M059J (cell line): ENCODE results near the gene YWHAG. TPM values are rescaled to one million over a fixed set of nuclear protein-coding genes. Genes with fewer than 3 reads are reported as not detected.
A peak's percentile ranks its signal among the peaks of the same experiment; 100 is the strongest.
"Not testable (repeated sequence)": the region's sequence is repeated elsewhere in the genome, so short reads cannot be mapped to it uniquely, and the experiment has no call there.

Experiments
- DNase-seq: peaks from one replicate; pipeline ENCODE4 v3.0.0-alpha.2; 2012; ENCODE audit warnings: low read depth
- total RNA-seq: library from RNA; depleted of rRNA; stranded (reverse); fragments of >200 nt; shearing (Covaris generic); gene quantifications from 2 replicates; pipeline ENCODE4 v1.2.3, GENCODE V29; 2014

YWHAG gene
- total RNA-seq, 1 experiment from 2014 or later, result 133 TPM

GRCh38 chr7:76296743-76297740, 61.7 kb downstream of the YWHAG start:
- peak; percentile 46 for DNase-seq

GRCh38 chr7:76294344-76295024, 64.3 kb downstream of the YWHAG start:
- peak; percentile 97 for DNase-seq

DNA sequence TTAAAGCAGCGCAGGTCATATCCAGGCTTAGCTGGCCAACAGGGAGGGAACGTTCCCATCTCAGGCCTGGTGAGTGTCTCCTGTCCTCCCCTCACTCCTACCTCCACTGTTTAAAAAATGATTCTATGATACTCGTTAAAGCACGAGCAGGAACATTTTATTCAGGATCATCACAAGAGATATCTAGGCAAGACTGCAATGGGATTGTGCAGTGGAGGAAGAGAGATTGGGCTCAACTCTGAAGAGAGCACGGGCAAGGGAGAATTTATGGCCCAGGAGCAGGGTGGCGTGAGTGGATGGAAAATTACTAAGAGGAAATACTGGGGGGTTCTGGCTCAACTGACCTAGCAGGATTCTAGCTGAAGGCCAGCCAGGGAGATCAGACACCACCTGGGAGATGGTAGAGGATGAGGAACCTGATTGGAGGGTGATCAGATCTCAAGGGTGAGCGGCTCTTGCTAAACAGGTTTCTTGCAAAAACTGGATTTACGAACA, 65.3 kb downstream of the YWHAG start:
- DNase-seq, result no peak

DNA sequence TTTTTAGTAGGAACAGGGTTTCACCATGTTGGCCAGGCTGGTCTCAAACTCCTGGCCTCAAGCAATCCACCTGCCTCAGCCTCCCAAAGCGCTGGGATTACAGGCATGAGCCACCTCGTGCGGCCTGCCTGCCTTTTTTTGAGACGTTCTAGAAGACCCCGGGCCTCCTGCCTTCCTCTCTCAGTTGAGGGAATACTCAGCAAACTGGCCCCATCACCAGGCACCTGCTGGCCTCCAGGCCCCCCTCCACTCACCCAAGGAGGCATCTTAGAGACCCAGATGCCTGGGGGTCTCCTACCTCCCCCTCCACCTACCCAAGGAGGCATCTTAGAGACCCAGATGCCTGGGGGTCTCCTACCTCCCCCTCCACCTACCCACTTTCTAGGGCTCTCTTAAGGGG, 65.9 kb downstream of the YWHAG start:
- DNase-seq, result not testable (repeated sequence)

- DNase-seq, result no peak
These were observed 66.6 kb downstream of the YWHAG start for GRCh38 chr7:76292213-76292573.

DNA sequence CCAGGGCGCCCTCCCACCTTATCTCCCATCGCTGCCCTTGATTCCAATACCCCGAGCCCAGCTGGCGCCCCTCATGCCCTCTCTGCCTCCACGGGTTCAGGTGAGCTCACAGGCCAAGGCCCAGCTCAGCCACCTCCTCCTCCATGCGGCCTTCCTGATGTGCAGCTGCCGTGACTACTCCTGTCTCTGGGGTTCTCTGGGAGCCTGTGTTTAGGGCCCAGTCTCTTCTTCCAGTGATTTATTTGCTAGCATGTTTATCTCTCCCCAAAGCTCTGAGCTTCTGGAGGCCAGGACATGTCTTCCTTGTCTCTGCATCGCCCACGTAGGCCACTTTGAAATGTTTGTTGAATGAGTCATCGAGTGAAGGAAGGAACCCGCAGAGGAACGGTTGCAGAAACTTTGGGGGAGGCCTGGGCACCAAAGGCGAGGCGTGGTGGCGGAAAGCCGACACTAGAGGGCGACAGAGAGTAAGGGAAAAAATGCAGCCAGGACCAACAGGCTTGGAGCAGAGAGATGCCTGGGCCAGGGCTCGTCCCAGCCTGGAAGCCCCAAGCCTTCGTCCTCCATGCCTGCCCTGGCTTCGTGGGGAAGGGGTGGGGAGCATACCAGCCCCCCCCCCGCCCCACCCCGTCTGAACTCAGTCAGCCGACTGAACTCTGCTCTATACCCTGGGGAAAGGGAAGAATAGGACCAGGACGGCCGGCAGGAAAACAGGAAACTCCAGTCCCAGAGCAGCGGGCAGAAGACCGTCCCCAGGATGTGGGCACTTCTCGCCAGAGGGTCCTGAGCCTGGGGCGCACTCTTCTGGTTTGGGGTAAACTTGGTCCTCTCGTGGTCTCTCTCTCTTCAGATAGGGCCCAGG, 67.2 kb downstream of the YWHAG start:
- DNase-seq, result peak; percentile 99

DNA sequence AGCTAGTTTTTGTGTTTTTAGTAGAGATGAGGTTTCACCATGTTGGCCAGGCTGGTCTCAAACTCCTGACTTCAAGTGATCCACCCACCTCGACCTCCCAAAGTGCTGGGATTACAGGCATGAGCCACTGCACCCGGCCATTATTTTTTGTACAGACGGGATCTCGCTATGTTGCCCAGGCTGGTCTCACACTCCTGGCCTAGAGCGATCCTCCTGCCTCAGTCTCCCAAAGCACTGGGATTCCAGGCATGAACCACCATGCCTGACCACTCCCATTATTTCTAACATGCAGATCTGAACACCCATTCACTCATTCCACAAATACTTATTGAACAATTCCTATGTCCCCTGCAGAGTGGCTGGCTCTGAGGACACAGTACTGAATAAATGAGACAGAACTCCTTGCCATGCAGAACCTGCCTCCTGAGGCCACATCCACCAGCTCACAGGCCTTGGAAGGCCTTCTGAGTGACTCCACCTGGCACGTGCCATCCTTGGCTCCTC, 67.9 kb downstream of the YWHAG start:
- DNase-seq, result peak; percentile 53

DNA sequence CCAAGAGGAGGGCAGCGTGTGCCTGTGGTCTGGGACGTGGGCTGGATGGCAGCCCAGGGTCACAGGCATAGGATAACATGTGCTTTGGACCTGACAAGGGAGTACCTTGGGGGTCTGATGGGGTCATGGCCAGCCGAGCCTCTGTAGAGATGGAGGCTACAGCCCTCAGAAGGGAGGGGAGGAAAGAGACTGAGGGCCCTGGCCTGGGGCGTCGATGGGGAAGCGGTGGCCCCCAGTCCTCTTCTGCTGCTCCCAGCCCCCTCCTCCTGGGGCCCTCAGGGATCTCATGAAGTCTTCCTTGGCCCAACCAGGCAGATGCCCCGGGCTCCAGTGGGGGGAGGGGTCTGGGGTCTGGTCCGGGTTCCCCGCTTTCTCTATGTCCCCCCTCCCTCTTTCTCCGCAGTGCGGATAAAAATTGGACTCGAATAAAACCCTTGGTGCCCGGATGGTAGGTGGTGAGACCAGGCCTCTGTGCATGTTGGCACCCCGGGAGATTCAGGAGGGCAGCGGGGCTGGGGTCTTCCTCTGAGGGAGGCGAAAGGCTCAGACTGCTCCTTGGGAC, 71.9 kb downstream of the YWHAG start:
- no peak for DNase-seq

GRCh38 chr7:76285604-76286374, 73.0 kb downstream of the YWHAG start:
- DNase-seq, result peak; percentile 30

- no peak for DNase-seq
These were observed 75.3 kb downstream of the YWHAG start for GRCh38 chr7:76283254-76284159.

GRCh38 chr7:76282344-76283253, 76.2 kb downstream of the YWHAG start:
- DNase-seq, result no peak

GRCh38 chr7:76281706-76282343, 77.0 kb downstream of the YWHAG start:
- DNase-seq, result no peak

- no peak for DNase-seq
These were observed 77.6 kb downstream of the YWHAG start for GRCh38 chr7:76281006-76281705.

DNA sequence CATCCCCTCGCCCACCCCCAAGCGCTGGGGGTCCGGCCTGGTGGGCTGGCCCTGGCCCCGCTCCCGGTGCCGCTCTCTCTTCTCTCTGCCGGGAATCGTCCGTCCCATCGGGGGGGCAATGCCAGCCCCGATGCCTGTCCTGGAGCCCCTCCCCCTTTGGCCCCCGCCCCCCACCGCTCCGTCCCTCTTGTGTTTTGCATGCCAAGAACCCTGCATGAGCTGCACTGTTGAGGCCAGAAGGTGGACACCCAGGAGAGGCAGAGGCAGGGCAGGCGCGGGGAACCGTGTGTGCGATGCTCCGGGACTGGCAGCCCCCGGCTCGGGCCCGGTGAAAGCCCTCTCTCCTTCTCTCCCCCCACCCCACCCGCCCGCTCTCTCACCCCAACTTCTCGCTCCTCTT, 78.4 kb downstream of the YWHAG start:
- DNase-seq, result no peak

DNA sequence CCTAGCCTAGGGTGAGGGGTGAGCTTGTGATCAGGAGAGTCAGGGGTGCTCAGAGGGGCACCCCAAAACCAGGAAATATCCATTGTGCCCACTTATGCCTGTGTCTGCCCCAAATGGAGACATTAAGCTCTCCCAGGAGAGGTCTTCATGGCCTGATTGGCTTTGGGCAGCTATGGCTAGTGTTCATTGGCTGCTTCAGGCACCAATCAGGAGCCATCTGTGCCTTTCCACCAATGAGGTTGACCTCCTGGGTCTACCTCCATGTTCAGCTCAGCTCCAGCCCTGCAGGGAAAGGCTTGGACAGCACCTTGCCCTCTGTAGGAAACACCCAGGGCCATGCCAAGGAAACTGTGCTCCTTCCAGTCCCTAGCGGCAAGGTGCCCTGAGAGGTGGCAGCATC, 80.3 kb downstream of the YWHAG start:
- peak; percentile 68 for DNase-seq
